Mucosa of stomach (tissue), 1 donor: ENCODE results near the gene ANK3.

Experiments
- H3K27me3 ChIP-seq: one replicate; pipeline ENCODE4 v1.7.0; 2013; ENCODE audit warnings: mild to moderate bottlenecking, low read length; ENCODE audit not compliant: control insufficient read depth, insufficient read depth
- H3K36me3 ChIP-seq: one replicate; pipeline ENCODE4 v1.7.0; 2013; ENCODE audit warnings: low read length; ENCODE audit not compliant: control insufficient read depth, insufficient read depth
- H3K4me1 ChIP-seq: one replicate; pipeline ENCODE4 v1.7.0; 2013; ENCODE audit warnings: mild to moderate bottlenecking, low read length; ENCODE audit not compliant: control insufficient read depth, insufficient read depth
- H3K4me3 ChIP-seq: one replicate; pipeline ENCODE4 v1.7.0; 2013; ENCODE audit warnings: low read length
- H3K9ac ChIP-seq: one replicate; pipeline ENCODE4 v1.7.0; 2013; ENCODE audit warnings: mild to moderate bottlenecking, low read length, moderate library complexity
- H3K9me3 ChIP-seq: one replicate; pipeline ENCODE4 v1.7.0; 2013; ENCODE audit warnings: mild to moderate bottlenecking, low read length, moderate library complexity; ENCODE audit not compliant: control insufficient read depth
- donor health status: Pancreatic carcinoma.

ANK3 gene

DNA sequence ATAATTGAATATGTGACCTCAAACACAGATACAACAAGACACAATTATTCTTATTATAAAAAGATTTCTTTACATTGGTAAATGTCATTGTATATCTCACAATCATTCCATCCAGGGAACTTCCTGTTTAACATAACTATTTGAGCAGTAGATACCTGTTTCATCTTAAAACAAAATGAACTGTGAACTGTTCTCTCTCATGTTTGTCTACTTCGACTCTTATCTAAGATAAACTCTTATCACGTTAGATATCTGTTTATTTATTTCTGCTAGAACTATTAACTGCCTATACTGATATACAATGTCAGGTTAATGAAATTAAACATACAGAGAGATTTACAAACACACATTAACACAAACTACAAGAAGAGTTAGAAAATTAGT lies 20.1 kb downstream of the ANK3 start:
- no peaks in the 10 kb centered on the region for H3K36me3 ChIP-seq
- no peaks in the 10 kb centered on the region for H3K9me3 ChIP-seq
- no peak overlapping the region for H3K9ac ChIP-seq
- H3K27me3 ChIP-seq: no peaks in the 10 kb centered on the region
- H3K4me3 ChIP-seq: no peak overlapping the region
- no peaks in the 10 kb centered on the region for H3K4me1 ChIP-seq

DNA sequence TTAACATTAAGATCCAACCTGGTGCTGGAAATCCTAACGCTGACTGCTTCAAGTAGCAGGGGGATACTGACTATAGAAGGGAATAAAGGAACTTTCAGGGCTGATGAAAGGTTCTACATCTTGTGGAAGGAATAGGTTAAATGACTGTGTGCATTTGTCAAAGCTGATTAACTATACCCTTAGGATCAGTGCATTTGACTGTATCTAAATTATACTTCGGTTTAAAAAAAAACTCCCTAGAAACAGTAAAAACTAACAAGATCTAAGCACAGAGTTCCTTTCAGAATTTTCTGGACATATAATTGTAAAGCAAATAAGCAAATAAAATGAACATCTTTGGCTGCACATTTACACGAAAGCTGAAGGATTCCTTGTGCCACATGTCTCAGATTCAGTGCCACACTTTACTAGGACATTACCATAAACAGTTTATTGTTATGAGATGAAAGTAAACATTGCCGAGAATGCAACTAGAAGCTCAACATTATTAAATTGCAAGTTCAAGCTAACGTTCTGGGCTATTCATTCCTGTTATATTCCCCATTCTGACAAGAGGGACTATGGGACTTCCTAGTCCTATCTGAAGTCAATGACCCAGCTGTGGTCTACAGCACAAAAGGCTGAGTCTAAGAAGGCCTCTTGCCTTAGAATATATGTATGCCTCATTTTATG lies 20.7 kb downstream of the ANK3 start:
- no peaks in the 10 kb centered on the region for H3K9me3 ChIP-seq
- H3K4me1 ChIP-seq: no peaks in the 10 kb centered on the region
- H3K4me3 ChIP-seq: no peak overlapping the region
- H3K36me3 ChIP-seq: no peaks in the 10 kb centered on the region
- no peaks in the 10 kb centered on the region for H3K27me3 ChIP-seq
- H3K9ac ChIP-seq: no peak overlapping the region

DNA sequence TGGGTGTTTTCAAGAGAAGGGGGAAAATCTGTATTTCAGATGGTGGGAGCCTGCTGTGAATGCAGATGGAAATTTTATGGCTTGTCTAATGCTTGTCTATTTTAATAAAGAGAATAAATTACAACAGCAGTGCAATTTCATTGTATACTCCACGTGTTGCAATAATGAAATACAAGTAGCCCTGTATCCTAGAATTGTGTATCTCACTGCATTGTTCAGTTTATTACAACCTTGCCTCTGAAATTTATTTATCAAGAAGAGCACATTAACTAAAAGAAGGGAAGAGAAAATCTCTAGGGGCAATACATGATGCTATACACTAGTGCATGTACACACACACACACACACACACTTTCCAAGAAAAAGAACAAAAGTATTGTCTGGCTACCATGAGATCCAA lies 21.8 kb downstream of the ANK3 start:
- H3K9me3 ChIP-seq: no peaks in the 10 kb centered on the region
- no peak overlapping the region for H3K4me3 ChIP-seq
- H3K36me3 ChIP-seq: no peaks in the 10 kb centered on the region
- H3K27me3 ChIP-seq: no peaks in the 10 kb centered on the region
- H3K9ac ChIP-seq: no peak overlapping the region
- no peaks in the 10 kb centered on the region for H3K4me1 ChIP-seq

DNA sequence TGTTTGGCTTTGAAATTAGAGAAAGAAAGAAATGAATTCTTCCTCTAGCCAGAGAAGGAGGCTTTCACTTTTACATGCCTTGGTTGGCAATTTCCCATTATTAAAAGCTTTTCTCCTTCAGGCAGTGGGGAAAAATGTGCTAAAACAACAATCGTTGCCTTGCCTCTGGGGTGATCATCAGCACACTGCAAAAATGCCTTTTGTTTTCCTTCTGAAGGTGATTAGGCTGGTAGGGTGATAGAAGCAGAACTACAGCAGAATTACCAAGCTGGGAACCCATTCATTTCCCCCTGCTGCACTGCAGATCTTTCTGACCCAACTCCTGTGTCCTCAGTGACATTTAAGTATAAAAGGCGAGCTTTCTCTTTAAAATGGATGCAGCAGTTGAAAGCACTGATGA lies 22.2 kb downstream of the ANK3 start:
- no peaks in the 10 kb centered on the region for H3K9me3 ChIP-seq
- H3K27me3 ChIP-seq: no peaks in the 10 kb centered on the region
- no peak overlapping the region for H3K4me3 ChIP-seq
- H3K36me3 ChIP-seq: no peaks in the 10 kb centered on the region
- H3K9ac ChIP-seq: no peak overlapping the region
- H3K4me1 ChIP-seq: no peaks in the 10 kb centered on the region

DNA sequence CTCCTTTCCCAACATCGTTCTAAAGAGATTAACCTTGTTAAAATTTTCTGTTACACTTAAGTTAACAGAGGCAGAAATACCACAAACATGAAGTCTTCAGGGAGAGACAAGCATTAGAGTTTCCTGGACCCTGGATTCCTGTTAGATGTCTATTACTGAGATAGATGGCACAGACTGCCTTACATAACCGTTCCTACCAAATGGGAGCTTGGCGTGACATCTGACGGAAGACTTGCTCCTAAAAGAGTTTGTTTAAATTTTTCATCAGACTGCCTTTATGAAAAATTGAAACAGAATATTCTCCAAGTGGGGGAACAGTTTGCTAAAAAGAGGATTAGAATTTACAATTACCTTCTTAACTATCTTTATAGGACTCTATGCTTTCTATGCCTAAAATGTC lies 22.7 kb downstream of the ANK3 start:
- Histone ChIP-seq H3K9me3 (no peaks in the 10 kb centered on the region), H3K4me1 (no peaks in the 10 kb centered on the region), H3K36me3 (no peaks in the 10 kb centered on the region), H3K4me3 (no peak overlapping the region), H3K27me3 (no peaks in the 10 kb centered on the region), H3K9ac (no peak overlapping the region)

DNA sequence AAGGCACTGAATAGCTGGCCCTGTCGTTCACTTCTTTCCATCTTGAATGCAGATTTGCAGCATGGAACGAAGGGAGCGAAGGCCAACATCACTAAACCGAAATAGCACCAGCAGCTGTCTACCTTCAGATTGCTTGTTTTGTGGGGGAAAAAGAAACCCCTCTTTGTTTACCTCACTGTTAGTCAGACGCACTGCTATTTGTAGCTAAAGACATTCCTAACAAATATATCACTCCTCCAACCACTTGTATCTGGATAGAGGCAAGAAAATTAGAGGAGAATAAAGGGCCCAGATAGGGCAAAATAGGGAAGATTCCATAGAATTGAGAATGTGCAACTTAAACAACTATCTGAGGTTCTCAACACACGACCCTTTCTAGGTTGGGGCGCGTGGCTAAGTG lies 26.5 kb downstream of the ANK3 start:
- H3K27me3 ChIP-seq: no peaks in the 10 kb centered on the region
- no peaks in the 10 kb centered on the region for H3K9me3 ChIP-seq
- no peak overlapping the region for H3K9ac ChIP-seq

DNA sequence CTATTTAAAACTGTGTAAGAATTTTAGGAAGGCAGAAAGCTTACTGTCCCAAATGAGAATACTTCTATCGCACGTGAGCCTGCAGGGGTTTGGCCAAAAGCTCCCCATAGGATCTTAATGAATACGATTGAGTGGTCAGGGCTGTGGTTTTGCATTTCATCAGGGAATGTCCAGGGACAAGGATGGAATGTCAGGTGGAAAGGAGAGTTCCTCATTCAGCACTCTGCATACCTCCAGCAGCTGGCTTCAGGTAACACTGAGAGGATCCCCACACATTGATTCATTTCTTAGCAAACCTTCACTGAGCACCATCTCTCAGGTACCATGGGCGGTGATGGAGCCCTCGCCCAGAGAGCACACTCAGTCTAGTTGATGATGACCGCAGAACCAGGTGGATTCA lies 27.2 kb downstream of the ANK3 start:
- H3K9me3 ChIP-seq: no peaks in the 10 kb centered on the region
- no peaks in the 10 kb centered on the region for H3K4me1 ChIP-seq
- no peak overlapping the region for H3K4me3 ChIP-seq
- no peaks in the 10 kb centered on the region for H3K36me3 ChIP-seq
- no peak overlapping the region for H3K9ac ChIP-seq
- H3K27me3 ChIP-seq: no peaks in the 10 kb centered on the region

More for the DNA sequence above, 26.5 kb downstream of the ANK3 start:
- Histone ChIP-seq H3K4me1 (no peaks in the 10 kb centered on the region), H3K4me3 (no peak overlapping the region), H3K36me3 (no peaks in the 10 kb centered on the region)

DNA sequence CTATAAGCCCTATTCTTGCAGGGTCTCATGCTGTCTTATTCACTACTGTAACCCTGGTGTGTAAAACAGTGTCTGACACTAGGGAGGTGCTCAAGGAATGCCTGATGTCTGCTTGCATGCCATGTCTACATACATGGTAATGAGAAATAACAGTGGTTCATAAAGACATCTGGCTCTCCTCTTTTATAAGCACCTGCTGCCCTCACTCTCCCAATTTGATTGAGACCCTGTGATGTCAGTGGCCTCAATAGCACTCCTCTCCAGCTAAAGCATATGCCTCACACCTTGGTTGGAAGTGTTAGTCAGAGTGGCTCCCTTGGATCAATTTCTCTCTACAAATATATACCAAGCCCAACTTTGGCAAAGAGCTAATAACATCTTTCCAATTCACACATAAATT lies 30.6 kb downstream of the ANK3 start:
- Histone ChIP-seq H3K4me1 (no peaks in the 10 kb centered on the region), H3K9me3 (no peaks in the 10 kb centered on the region), H3K36me3 (no peaks in the 10 kb centered on the region), H3K9ac (no peak overlapping the region), H3K27me3 (no peaks in the 10 kb centered on the region), H3K4me3 (no peak overlapping the region)

DNA sequence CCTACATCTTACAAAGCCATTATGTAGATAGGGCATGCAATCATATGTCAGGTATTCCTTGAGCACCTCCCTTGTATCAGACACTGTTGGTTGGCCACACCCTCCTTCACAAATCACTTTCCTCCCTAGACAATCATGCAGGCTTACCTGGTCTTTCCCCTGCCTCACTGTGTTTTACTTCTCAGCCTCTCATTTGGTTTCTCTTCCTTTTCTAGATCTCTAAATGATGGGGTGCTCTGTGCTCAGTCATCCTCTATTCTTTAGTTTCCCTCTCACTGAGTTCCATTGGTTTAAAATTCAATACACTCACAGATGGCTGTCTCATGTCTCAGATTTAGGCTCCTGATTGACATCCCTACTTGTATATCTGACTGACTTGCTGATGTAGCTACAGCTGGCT lies 31.4 kb downstream of the ANK3 start:
- no peak overlapping the region for H3K4me3 ChIP-seq
- no peak overlapping the region for H3K9ac ChIP-seq
- H3K36me3 ChIP-seq: no peaks in the 10 kb centered on the region
- H3K4me1 ChIP-seq: no peaks in the 10 kb centered on the region
- H3K27me3 ChIP-seq: no peaks in the 10 kb centered on the region
- no peaks in the 10 kb centered on the region for H3K9me3 ChIP-seq

DNA sequence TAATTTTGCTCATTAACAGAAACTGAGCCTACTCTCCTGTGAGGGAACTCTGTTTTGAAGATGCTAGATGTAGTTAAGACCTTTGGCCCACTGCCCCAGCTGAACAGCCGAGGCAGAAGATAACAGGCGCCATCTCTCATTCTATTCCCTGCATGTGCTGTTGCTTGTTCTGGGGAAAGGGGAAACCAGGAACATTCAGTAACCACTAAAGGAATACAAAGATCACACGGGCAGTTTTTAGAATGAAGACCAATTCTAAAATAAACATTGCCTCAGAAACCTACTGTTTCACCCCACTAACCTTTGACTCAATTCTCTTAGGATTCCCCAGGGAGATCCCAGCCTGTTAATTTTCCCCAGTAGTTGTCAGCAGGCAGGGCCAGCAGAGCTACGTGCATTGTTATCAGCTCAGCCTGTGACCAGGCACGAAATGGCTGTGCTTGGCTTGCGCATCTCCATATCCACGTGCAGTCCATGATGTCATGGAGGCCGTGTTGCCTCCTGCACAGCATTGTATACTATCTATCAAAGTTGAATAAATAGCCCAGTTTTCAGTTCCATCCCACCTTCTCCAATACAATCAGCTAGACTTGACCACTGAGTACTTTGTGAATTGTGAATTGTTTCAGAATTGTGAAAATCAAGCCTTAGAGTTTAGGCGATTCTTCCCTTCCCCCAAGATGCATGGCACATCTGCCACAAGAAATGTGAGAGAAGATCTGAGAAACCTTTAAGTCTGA lies 36.0 kb downstream of the ANK3 start:
- Histone ChIP-seq H3K9me3 (no peaks in the 10 kb centered on the region), H3K4me3 (no peak overlapping the region), H3K9ac (no peak overlapping the region), H3K4me1 (no peaks in the 10 kb centered on the region), H3K36me3 (no peaks in the 10 kb centered on the region), H3K27me3 (no peaks in the 10 kb centered on the region)

DNA sequence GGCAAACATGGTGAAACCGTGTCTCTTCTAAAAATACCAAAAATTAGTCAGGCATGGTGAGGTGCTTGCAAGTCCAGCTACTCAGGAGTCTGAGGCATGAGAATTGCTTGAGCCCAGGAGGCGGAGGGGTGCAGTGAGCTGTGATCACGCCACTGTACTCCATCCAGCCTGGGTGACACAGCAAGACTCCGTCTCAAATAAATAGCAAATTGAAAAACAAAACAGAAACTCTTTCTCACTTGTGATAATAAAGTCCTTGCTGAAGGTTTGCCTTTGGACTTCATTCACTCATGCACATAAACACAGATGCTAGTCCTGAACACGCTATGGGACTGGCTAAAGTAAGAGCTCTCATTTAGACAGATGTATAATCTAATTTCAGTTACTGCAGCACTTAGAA lies 37.6 kb downstream of the ANK3 start:
- H3K9ac ChIP-seq: no peak overlapping the region
- H3K36me3 ChIP-seq: no peaks in the 10 kb centered on the region
- no peaks in the 10 kb centered on the region for H3K9me3 ChIP-seq
- H3K27me3 ChIP-seq: no peaks in the 10 kb centered on the region
- H3K4me1 ChIP-seq: no peaks in the 10 kb centered on the region
- no peak overlapping the region for H3K4me3 ChIP-seq

DNA sequence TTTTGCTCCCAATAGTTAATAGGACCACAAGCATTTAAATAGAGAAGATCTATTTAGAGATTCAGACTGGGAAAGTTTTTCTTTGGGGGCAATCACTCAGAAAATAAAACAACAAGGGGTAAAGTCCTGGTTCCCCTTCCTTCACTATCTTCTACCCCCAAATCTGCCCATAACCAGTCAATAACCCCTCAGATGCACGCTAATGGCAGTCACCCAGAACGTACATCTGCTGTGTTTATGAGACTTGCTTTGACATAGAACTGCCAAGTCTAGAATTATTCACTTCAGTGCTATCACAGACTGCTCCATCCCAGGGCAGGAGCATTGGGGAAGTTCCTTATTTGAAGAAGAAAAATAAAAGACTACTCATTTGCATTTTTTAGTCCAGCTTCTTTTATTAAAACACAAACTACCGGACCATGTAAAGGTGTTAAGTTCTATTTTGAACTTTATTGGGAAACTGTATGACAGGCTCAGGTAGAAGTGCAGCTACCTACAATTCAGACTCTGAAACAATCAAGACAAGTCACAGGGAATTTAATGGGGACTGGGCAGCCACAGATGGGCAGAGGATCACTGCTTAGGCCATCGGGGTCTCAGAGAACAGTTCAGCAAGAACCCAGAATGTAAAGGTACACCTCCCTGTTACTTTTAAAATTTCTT lies 38.4 kb downstream of the ANK3 start:
- no peak overlapping the region for H3K9ac ChIP-seq
- H3K4me3 ChIP-seq: no peak overlapping the region
- H3K36me3 ChIP-seq: no peaks in the 10 kb centered on the region
- no peaks in the 10 kb centered on the region for H3K27me3 ChIP-seq
- H3K9me3 ChIP-seq: no peaks in the 10 kb centered on the region
- H3K4me1 ChIP-seq: no peaks in the 10 kb centered on the region
